NCI-H1048 (cell line): ENCODE measurements around the gene MGAT4A.
"Not testable (repeated sequence)": the region's sequence is repeated elsewhere in the genome, so short reads cannot be mapped to it uniquely, and the experiment has no call there.

ENCODE experiments used
- DNase-seq: peaks from one replicate; lab custom pipeline; 2025; lab: John Stamatoyannopoulos, UW

MGAT4A gene

DNA sequence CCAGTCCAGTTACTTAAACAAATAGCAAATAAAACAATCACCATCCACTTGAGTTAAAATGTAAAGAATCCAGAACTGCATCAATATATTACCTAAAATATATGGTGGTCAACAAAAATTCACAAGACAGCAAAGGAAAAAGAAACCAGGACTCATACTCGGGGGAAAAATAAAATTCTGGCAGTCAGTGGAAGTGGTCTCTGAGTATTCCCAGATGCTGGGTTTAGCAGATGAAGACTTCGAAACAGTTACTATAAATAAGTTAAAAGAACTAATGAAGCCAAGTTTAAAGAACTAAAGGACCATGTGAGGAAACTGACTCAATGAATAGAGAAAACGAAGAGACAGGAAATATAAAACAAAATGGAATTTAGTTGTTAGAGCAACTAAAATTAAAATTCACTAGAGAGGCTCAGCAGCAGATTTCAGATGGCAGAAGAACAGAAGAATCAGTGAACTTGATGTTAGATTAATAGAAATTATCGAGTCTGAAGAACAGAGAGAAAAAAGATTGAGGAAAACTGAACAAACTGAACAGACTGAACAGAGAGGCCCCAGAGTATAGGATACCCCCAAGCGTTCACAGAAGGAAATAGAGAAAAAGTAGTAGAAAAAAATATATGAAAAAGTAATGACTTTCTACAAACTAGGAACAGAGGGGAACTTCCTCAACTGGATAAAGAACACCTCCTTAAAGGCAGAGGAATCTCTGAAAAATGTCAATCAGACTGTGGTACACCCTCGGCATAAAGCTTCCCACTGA, 27.9 kb downstream of the MGAT4A start:
- DNase-seq, result no peak

DNA sequence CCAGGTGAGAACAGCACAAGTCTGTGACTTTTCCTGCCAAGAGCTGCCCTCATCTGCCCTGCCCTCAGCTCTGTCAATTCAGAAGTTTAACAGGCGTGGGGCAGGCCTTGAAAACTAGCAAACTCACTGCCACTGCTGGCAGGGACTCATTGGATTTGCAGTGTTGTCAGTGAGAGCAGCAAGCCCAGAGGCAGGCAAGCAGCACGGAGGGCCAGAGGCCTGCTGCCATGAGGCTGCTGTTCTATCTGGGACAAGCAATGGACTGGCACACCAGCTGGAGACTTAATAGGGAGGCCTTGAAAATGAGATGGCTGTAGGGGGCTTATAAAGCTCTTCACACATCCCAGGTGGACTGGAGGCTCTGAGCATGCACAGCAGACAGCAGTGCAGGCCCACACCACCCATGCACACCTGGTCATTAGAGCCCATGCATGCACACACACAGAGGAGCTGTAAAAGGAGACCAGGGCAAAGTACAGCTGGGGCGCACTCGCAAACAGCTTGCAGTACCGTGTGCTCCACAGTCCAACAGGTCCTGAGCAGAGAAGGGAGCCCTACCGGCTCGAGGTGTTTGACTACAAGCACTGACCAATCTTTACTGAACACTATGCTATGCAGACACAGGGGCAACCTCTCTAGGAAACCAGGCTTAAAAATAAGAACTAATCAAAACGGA, 28.7 kb downstream of the MGAT4A start:
- DNase-seq, result no peak

- no peak for DNase-seq
These were observed 29.7 kb downstream of the MGAT4A start for GRCh38 chr2:98701230-98701629.

- DNase-seq, result no peak
These were observed 32.0 kb downstream of the MGAT4A start for GRCh38 chr2:98698896-98699295.

DNA sequence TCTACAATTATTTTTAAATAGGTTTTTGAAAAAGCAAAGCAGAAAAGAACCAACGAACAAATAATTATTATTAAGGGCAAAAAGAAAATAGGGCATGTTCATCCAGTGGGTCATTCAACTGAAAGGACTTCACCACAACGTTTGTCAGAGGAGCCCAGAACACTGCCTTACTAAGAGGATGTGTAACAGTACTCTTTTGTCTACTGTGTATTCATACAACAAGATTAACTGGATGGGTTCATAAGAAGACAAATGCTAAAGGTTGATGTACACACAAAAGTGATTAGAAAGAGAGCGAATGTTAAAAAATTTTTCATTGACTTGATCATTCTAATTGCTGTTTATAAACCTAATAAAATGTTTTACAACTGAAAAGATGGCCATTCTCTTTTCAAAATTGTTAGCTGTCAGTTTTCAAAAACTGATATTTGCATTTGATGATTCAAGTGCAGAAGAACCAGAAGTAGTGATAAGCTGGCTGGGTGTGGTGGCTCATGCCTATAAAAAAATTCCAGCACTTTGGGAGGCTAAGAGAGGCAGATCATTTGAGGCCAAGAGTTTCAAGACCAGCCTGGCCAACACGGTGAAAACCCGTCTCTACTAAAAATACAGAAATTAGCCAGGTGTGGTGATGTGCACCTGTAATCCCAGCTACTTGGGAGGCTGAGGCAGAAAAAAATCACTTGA, 33.1 kb downstream of the MGAT4A start:
- no peak for DNase-seq

DNA sequence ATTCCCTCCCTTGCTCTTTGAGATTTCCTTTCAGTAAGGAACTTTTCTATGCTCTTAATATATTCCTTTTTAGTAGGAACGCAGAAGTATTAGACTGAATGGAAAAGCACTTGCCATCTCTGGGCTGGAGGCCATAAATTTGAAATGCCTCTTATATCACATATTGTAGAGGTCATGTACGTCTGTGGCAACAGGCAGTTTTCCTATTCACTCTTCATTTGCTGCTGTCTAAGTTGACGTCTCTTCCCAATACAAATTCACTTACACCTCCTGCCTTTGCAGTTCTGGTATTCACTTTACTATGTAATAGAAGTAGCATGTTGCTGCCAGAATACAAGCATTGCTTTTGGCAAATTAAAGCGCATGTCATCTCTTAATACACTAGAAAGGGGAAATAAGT, 34.7 kb downstream of the MGAT4A start:
- no peak for DNase-seq

DNA sequence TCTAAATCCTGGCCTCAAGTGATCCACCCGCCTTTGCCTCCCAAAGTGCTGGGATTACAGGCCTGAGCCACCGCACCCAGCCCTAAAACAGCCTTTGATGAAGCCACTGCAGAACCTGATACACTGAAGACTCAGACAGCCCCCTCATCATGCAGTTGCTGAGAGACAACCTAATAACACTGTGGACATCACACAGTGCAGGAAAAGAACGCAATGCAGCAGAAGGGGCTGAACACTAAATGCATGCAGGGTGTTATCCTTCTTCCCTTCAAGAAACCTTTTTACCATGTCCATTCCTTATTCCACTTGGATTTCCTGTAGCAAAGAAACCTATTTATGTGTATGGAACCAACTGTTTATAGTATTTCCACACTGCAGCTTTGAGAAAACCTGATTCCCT, 35.7 kb downstream of the MGAT4A start:
- no peak for DNase-seq

GRCh38 chr2:98693477-98693876, 37.5 kb downstream of the MGAT4A start:
- DNase-seq, result no peak

DNA sequence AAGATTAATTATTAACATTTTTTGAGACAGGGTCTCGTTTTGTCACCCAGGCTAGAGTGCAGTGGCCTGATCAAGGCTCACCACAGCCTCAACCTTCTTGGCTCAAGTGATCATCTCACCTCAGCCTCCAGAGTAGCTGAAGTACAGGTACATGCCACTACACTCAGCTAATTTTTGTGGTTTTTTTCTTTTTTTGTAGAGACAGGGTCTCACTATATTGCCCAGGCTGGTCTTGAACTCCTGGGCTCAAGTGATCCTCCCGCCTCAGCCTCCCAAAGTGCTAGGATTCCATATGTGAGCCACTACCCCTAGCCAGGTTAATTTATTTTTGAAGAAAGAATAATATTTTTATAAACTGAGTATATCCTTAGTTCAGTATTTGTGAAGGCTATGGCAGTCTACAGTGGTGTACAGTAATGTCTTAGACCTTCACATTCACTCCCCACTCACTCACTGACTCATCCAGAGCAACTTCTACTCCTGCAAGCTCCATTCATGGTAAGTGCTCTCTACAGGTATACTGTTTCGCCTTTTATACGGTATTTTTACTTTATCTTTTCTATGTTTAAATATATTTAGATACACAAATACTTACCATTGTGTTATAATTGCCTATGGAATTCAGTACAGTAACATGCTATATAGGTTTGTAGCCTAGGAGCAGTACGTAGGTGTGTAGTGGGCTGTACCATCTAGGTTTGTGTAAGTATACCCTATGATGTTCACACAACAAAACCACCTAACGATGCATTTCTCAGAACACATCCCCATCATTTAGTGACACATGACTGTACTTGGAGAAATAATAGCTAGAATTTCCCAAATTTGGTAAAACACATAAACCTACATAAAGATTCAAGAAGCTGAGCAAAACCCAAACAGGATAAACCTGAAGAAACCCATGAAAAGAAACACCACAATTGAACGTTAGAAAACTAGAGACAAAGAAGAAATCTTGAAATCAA, 38.6 kb downstream of the MGAT4A start:
- no peak for DNase-seq

DNA sequence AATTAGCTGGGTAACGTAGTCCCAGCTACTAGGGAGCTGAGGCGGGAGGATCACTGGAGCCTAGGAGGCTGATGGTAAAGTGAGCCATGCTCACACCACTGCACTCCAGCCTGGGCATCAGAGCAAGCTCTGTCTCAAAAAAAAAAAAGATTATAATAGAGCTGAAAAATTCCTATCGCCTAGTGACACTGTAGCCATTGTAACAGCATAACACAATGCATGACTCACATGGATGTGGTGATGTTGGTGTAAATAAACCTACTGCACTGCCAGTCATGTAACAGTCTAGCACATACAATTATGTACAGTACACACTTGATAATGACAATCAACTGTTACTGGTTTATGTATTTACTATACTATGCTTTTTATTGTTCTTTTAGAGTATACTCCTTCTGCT, 39.6 kb downstream of the MGAT4A start:
- DNase-seq, result no peak

GRCh38 chr2:98685930-98686887, 44.7 kb downstream of the MGAT4A start:
- DNase-seq, result no peak

DNA sequence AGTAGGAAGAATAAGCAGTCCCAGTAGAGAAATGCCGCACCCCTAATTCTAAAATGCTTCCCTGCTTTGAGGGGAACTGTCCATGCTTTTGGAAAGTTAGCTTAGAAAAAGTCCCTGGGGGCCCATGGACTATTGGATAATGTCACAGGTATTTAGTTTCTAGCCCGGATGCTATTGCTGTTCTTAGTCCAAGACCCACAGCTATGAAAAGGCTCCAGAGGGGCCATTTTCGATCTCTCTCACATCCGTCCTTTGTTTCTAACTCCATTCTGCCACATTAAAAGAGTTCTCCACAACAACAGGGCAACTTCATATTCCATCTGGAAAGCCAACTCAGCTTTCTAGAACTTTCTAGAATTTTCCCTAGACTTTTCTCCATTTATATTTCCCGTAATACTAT, 47.2 kb downstream of the MGAT4A start:
- DNase-seq, result no peak

GRCh38 chr2:98676742-98677141, 54.2 kb downstream of the MGAT4A start:
- no peak for DNase-seq

GRCh38 chr2:98674233-98674964, 56.5 kb downstream of the MGAT4A start:
- no peak for DNase-seq

DNA sequence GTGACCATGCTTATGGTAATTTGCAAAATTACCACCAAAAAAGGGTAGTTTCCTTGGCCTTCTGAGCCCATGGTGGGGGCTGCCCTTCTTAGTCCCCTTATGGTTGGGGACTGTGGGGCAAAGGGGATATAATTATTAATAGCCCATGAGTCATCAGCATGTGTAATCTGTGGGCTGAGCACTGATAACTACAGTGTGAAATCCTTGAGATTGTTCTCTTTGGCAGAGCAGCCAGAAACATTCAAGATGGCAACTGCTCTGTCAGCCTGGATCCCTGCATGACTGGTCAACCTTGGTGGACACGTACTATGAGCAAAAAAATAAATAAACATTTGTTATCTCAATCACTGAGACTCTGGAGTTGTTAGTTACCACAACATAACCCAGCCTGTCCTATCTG, 61.3 kb downstream of the MGAT4A start:
- no peak for DNase-seq

GRCh38 chr2:98665677-98666076, 65.3 kb downstream of the MGAT4A start:
- no peak for DNase-seq

GRCh38 chr2:98664323-98664722, 66.6 kb downstream of the MGAT4A start:
- DNase-seq, result no peak

DNA sequence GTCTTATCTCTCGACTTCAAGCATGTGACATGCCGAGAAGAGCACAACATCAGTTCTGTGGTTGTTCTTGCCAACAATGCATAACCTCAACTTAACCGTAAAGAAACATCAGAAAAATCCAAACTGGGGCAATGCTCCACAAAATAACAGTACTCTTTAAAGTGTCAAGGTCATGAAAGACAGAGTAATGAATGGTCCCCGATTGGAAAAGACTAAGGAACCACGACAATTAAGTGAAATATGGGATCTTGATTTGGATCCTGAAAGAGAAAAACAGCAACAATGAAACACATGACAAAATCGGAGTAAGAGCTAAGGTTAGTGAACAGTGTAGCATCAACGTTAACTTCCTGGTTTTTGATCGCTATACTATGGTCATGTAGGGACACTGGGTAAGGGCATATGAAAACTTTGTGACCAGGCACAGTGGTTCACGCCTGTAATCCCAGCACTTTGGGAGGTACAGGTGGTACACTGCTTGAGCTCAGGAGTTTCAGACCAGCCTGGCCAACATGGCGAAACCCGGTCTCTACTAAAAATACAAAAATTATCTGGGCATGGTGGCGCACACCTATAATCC, 67.3 kb downstream of the MGAT4A start:
- no peak for DNase-seq

DNA sequence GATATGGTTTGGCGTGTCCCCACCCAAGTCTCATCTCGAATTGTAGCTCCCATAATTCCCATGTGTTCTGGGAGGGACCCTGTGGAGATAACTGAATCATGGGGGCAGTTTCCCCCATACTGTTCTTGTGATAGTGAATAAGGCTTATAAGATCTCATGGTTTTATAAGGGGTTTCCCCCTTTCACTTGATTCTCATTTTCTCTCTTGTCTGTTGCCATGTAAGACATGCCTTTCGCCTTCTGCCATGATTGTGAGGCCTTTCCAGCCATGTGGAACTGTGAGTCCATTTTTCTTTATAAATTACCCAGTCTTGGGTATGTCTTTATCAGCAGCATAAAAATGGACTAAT, 71.5 kb downstream of the MGAT4A start:
- not testable (repeated sequence) for DNase-seq
